Liver (tissue), 9 donors: ENCODE measurements around the gene TWNK. TPM values are rescaled to one million over a fixed set of nuclear protein-coding genes. Genes with fewer than 3 reads are reported as not detected.

Source experiments
- DNase-seq: peaks from one replicate; pipeline ENCODE4 v3.0.0-alpha.2; 2017; ENCODE audit warnings: low spot score
- H3K27ac ChIP-seq, 2 donors: one replicate each; pipeline ENCODE4 v1.7.0; 2013; ENCODE audit warnings: inconsistent platforms in 2 of 2, low read length in 2 of 2, control low read depth in 1 of 2, low read depth in 1 of 2, mild to moderate bottlenecking in 1 of 2
- H3K27me3 ChIP-seq, 4 donors: one replicate each; pipeline versions ENCODE4 v1.6.1 to v1.7.0; 2013; ENCODE audit warnings: low read length in 3 of 4, inconsistent platforms in 1 of 4, mild to moderate bottlenecking in 1 of 4, moderate library complexity in 1 of 4; ENCODE audit not compliant: control insufficient read depth in 4 of 4, insufficient read depth in 4 of 4
- H3K36me3 ChIP-seq, 4 donors: one replicate each; pipeline versions ENCODE4 v1.6.1 to v1.7.0; 2013; ENCODE audit warnings: low read length in 3 of 4, mild to moderate bottlenecking in 3 of 4, low read depth in 1 of 4, moderate library complexity in 1 of 4; ENCODE audit not compliant: control insufficient read depth in 4 of 4, insufficient read depth in 3 of 4
- H3K4me1 ChIP-seq, 4 donors: one replicate each; pipeline versions ENCODE4 v1.6.1 to v1.7.0; 2013; ENCODE audit warnings: low read length in 3 of 4, mild to moderate bottlenecking in 3 of 4, moderate library complexity in 1 of 4; ENCODE audit not compliant: control insufficient read depth in 4 of 4, insufficient read depth in 4 of 4
- H3K4me3 ChIP-seq, 3 donors: one replicate each; pipeline versions ENCODE4 v1.6.1 to v1.7.0; 2013; ENCODE audit warnings: low read length in 3 of 3, control low read depth in 1 of 3, low read depth in 1 of 3, mild to moderate bottlenecking in 1 of 3
- H3K9ac ChIP-seq, 2 donors: one replicate each; pipeline ENCODE4 v1.7.0; 2013; ENCODE audit warnings: low read length in 2 of 2, mild to moderate bottlenecking in 2 of 2, moderate library complexity in 2 of 2, control low read depth in 1 of 2, low read depth in 1 of 2
- H3K9me3 ChIP-seq, 4 donors: one replicate each; pipeline versions ENCODE4 v1.6.1 to v1.7.0; 2013; ENCODE audit warnings: low read length in 3 of 4; ENCODE audit not compliant: control insufficient read depth in 4 of 4
- CTCF ChIP-seq: fragments of 150-350 bp; IDR thresholded peaks from 2 replicates; pipeline ENCODE4 v1.5.1; 2017; ENCODE audit warnings: improper control_type of control experiment, low read depth, low read length; ENCODE audit not compliant: missing input control
- EGR1 ChIP-seq, 2 donors: IDR thresholded peaks; 2 replicates each; pipeline ENCODE4 v1.6.1; 2016 to 2018; ENCODE audit warnings: antibody characterized with exemption in 2 of 2, low read depth in 2 of 2
- FOXA1 ChIP-seq: IDR thresholded peaks from 2 replicates; pipeline ENCODE4 v1.6.1; 2016; ENCODE audit warnings: antibody characterized with exemption
- GABPA ChIP-seq, 2 donors: IDR thresholded peaks in 1 of 2; conservative IDR thresholded peaks in 1 of 2; 2 replicates each; pipeline ENCODE4 v1.6.1; 2016; ENCODE audit warnings: antibody characterized with exemption in 2 of 2, mild to moderate bottlenecking in 1 of 2, moderate library complexity in 1 of 2
- HNF4A ChIP-seq, 2 donors: conservative IDR thresholded peaks; 2 replicates each; pipeline ENCODE4 v1.6.1; 2016; ENCODE audit warnings: antibody characterized with exemption in 2 of 2, mild to moderate bottlenecking in 2 of 2
- NR2F2 ChIP-seq: IDR thresholded peaks from 2 replicates; pipeline ENCODE4 v1.6.1; 2016; ENCODE audit warnings: antibody characterized with exemption
- RAD21 ChIP-seq, 2 donors: IDR thresholded peaks; 2 replicates each; pipeline ENCODE4 v1.6.1; 2016; ENCODE audit warnings: antibody characterized with exemption in 2 of 2, mild to moderate bottlenecking in 2 of 2
- REST ChIP-seq: IDR thresholded peaks from 2 replicates; pipeline ENCODE4 v1.6.1; 2016; ENCODE audit warnings: antibody characterized with exemption, mild to moderate bottlenecking
- RXRA ChIP-seq, 2 donors: IDR thresholded peaks; 2 replicates each; pipeline ENCODE4 v1.6.1; 2017 to 2018; ENCODE audit warnings: antibody characterized with exemption in 2 of 2, mild to moderate bottlenecking in 1 of 2
- SP1 ChIP-seq: IDR thresholded peaks from 2 replicates; pipeline ENCODE4 v1.6.1; 2018; ENCODE audit warnings: antibody characterized with exemption, mild to moderate bottlenecking
- YY1 ChIP-seq: IDR thresholded peaks from 2 replicates; pipeline ENCODE4 v1.6.1; 2016; ENCODE audit warnings: antibody characterized with exemption, mild to moderate bottlenecking
- ZBTB33 ChIP-seq: IDR thresholded peaks from 2 replicates; pipeline ENCODE4 v1.6.1; 2016; ENCODE audit warnings: antibody characterized with exemption
- WGBS: extraction: QIAGEN DNeasy Blood & Tissue Kit; methylation state at CpG from one replicate; pipeline ENCODE4 v1.1.7; 2013; 5-methylcytosine and 5-hydroxymethylcytosine counted together
- polyA plus RNA-seq, 2 donors: library from polyadenylated mRNA; stranded (reverse) in 1 of 2; unstranded in 1 of 2; fragments of 200-250 nt in 1 of 2; fragments of >200 nt in 1 of 2; fragmentation: Nextera tagmentation in 1 of 2; extraction: Ambion mirVana in 1 of 2; gene quantifications; one replicate each; pipeline versions ENCODE4 v1.2.1 to v1.2.3, GENCODE V29; 2013 to 2015
- total RNA-seq, 2 donors: library from RNA; depleted of rRNA; stranded (reverse); fragments of >200 nt; gene quantifications; one replicate each; pipeline ENCODE4 v1.2.3, GENCODE V29; 2014
- donor health status: healthy.
- donor health status: healthy.
- donor health status: healthy.
- donor health status: healthy.
- donor health status: healthy.

The TWNK gene
- total and polyA plus RNA-seq, 4 donors = 1.6 to 6.2 (median 4.4) TPM

- no peak overlapping the region for H3K4me3 ChIP-seq
- WGBS = 76% methylated on average over 1 of the region's 1 CpG
- peaks cover 4 to 22% (median 15%) of the 10 kb centered on the region in 4 donors for H3K4me1 ChIP-seq
- peak; percentile 15 for TF ChIP-seq SP1
- TF ChIP-seq HNF4A (conservative IDR thresholded peaks at IDR 0.05) = peak; percentile 75 to 91
- no peak for TF ChIP-seq RAD21 (IDR thresholded peaks at IDR 0.05)
- no peak for DNase-seq
- H3K27me3 ChIP-seq = no peaks in the 10 kb centered on the region
- H3K9ac ChIP-seq = no peak overlapping the region
- no peak overlapping the region for H3K27ac ChIP-seq
- peaks cover 0 to 25% (median 18%) of the 10 kb centered on the region in 4 donors for H3K36me3 ChIP-seq
- no peaks in the 10 kb centered on the region for H3K9me3 ChIP-seq
Observed at GRCh38 chr10:100963826-100964225, 23.5 kb upstream of the TWNK start.

GRCh38 chr10:100965820-100966219, 21.5 kb upstream of the TWNK start:
- Histone ChIP-seq H3K27ac (no peak overlapping the region), H3K36me3 (peaks cover 0 to 10% (median 5%) of the 10 kb centered on the region in 4 donors)

More at GRCh38 chr10:100965820-100966219, 21.5 kb upstream of the TWNK start:
- H3K9ac ChIP-seq = no peak overlapping the region
- no peak overlapping the region for H3K4me3 ChIP-seq
- DNase-seq = no peak
- TF ChIP-seq EGR1 (IDR thresholded peaks at IDR 0.05; ENCODE audit: low read depth in 2 of 2) (no peak), HNF4A (conservative IDR thresholded peaks at IDR 0.05) (no peak), SP1 (no peak), CTCF (no peak), YY1 (no peak), ZBTB33 (no peak), RAD21 (IDR thresholded peaks at IDR 0.05) (no peak), REST (no peak), RXRA (IDR thresholded peaks at IDR 0.05) (no peak), FOXA1 (no peak), GABPA (IDR thresholded peaks at IDR 0.05 in 1 of 2, conservative IDR thresholded peaks at IDR 0.05 in 1 of 2) (no peak), NR2F2 (no peak)
- WGBS = 72% methylated on average over 5 of the region's 5 CpGs
- no peaks in the 10 kb centered on the region for H3K27me3 ChIP-seq
- H3K4me1 ChIP-seq = peaks cover 5 to 38% (median 24%) of the 10 kb centered on the region in 4 donors
- no peaks in the 10 kb centered on the region for H3K9me3 ChIP-seq
